ENCODE measurements around the gene PTK7. TPM values are rescaled to one million over a fixed set of nuclear protein-coding genes. Genes with fewer than 3 reads are reported as not detected.
"Not testable (repeated sequence)": the region's sequence is repeated elsewhere in the genome, so short reads cannot be mapped to it uniquely, and the experiment has no call there.

Gene PTK7
- total RNA-seq: under 1 TPM; 0.33 to 0.85 TPM

DNA sequence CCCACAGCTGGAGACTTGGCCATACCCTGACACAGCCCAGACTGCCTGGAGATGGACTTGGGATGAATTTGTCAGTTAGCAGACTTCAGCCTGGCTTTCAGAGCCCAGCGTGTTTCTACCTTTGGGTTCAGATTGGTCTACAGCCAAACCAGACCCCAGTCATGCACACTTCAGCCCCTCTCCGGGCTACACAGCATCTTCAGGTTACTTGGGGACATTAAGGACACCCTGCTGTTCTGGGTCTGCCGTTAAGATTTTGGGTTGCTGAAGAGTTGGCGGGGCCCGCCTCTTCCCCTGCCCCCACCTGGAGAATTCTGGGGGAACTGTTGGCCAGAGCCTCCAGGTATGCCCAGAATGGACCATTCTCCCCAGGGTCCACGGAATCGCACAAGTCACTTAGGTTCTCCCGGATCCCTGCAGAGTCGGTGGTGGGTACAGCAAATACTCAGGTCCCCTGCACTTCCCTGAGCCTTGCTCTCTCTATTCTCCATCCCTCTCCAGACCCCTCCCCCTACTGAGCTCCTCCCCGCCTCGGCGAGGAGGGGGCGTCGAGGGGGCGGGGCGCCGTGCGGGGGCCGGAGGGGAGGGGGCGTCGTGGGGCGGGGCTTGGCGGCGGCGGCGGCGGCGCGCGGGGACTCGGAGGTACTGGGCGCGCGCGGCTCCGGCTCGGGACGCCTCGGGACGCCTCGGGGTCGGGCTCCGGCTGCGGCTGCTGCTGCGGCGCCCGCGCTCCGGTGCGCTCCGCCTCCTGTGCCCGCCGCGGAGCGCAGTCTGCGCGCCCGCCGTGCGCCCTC, at the start of gene PTK7:
Gene PTK7, plus strand, starts transcription at position 645 of the 794 bp plus-strand sequence. CDS start 175 bp downstream, outside the sequence.
- ATAC-seq: peak; percentile 65
- DNase-seq: no peak
- CTCF ChIA-PET: interaction anchor here (0.8 to 1.4 kb wide), 2 partner anchors 68 kb away, joined by 3 to 4 read pairs; no protein-coding TSS in a partner anchor
- Mint-ChIP-seq H3K27me3 (peaks cover 33% of the 10 kb centered on the region), H3K4me1 (peaks cover 2% of the 10 kb centered on the region), H3K27ac (no peak within 1 kb of the TSS), H3K9me3 (ENCODE audit: low read depth) (no peaks in the 10 kb centered on the region), H3K4me3 (peak within 1 kb of the TSS; percentile 34), H3K36me3 (no peaks in the 10 kb centered on the region)

DNA sequence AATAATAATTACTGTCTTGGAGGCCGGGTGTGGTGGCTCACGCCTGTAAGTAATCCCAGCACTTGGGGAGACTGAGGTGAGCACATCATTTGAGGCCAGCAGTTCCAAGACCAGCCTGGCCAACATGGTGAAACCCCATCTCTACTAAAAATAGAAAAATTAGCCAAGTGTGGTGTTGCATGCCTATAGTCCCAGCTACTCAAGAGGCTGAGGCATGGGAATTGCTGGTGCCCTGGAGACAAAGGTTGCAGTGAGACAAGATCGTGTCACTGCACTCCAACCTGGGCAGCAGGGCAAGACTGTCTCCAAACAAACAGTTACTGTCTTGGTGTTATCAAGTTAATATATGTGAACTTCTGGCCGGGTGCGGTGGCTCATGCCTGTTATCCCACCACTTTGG, 49.7 kb upstream of the PTK7 start:
- Mint-ChIP-seq H3K9me3 (ENCODE audit: low read depth) (no peaks in the 10 kb centered on the region), H3K27ac (no peak overlapping the region), H3K27me3 (no peaks in the 10 kb centered on the region), H3K4me3 (no peak overlapping the region), H3K4me1 (peaks cover 20% of the 10 kb centered on the region), H3K36me3 (peaks cover 49% of the 10 kb centered on the region)
- CTCF ChIA-PET: interaction anchor here (1.4 kb wide), 1 partner anchor 117 kb away, joined by 3 read pairs; no protein-coding TSS in a partner anchor
- ATAC-seq (no peak), DNase-seq (no peak)

DNA sequence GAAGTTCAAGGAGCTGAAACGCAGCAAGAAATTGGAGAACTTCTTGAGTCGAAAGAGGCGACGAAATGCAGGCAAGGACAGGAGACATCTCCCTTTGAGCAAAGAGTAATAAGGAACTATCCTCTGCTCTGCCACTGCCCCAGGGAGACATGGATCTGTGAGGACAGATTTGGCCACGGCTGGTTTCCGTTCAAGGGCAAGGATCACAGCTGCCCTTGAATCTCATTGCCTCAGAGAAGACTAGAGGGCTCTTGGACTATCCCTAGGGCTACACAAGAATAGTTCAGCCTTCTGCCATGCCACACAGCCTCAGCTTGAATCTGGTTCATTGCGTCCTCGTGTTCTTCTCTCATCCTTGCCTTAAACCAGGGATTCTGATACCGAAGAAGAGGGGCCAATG, 47.0 kb upstream of the PTK7 start:
- ATAC-seq (no peak), DNase-seq (no peak)
- H3K27ac Mint-ChIP-seq: no peak overlapping the region
- peaks cover 12% of the 10 kb centered on the region for H3K4me1 Mint-ChIP-seq
- peaks cover 59% of the 10 kb centered on the region for H3K36me3 Mint-ChIP-seq
- CTCF ChIA-PET: interaction anchor here (1.2 to 1.4 kb wide), 2 partner anchors 20 to 114 kb away, joined by 3 to 4 read pairs; no protein-coding TSS in a partner anchor
- H3K4me3 Mint-ChIP-seq: no peak overlapping the region
- H3K9me3 Mint-ChIP-seq (ENCODE audit: low read depth): no peaks in the 10 kb centered on the region
- no peaks in the 10 kb centered on the region for H3K27me3 Mint-ChIP-seq

DNA sequence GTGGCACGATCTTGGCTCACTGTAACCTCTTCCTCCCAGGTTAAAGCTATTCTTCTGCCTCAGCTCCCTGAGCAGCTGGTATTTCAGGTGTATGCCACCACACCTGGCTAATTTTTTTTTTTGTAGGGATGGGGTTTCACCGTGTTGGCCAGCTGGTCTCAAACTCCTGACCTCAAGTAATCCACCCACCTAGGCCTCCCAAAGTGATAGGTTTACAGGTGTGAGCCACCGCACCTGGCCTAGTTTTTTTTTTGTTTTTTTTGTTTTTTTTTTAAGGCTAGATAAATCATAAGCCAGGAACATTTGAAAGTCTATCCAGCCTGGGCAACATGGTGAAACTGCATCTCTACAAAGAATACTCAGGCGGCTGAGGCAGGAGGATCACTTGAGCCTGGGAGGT, 43.8 kb upstream of the PTK7 start:
- peaks cover 5% of the 10 kb centered on the region for H3K4me1 Mint-ChIP-seq
- no peaks in the 10 kb centered on the region for H3K27me3 Mint-ChIP-seq
- no peak for ATAC-seq
- CTCF ChIA-PET: no interaction called here
- DNase-seq: no peak
- H3K27ac Mint-ChIP-seq: no peak overlapping the region
- H3K9me3 Mint-ChIP-seq (ENCODE audit: low read depth): no peaks in the 10 kb centered on the region
- H3K4me3 Mint-ChIP-seq: no peak overlapping the region
- peaks cover 42% of the 10 kb centered on the region for H3K36me3 Mint-ChIP-seq

- Mint-ChIP-seq H3K9me3 (ENCODE audit: low read depth) (no peaks in the 10 kb centered on the region), H3K27ac (peak overlapping the region; percentile 11), H3K36me3 (peaks cover 35% of the 10 kb centered on the region), H3K27me3 (no peaks in the 10 kb centered on the region), H3K4me3 (no peak overlapping the region), H3K4me1 (peaks cover 3% of the 10 kb centered on the region)
- CTCF ChIA-PET: no interaction called here
- ATAC-seq (no peak), DNase-seq (no peak)
These were observed 42.5 kb upstream of the PTK7 start for GRCh38 chr6:43033496-43034189.

- CTCF ChIA-PET: no interaction called here
- Mint-ChIP-seq H3K9me3 (ENCODE audit: low read depth) (no peaks in the 10 kb centered on the region), H3K4me3 (no peak overlapping the region), H3K27ac (peak overlapping the region; percentile 11), H3K36me3 (peaks cover 31% of the 10 kb centered on the region), H3K4me1 (peaks cover 3% of the 10 kb centered on the region), H3K27me3 (no peaks in the 10 kb centered on the region)
- no peak for ATAC-seq
- no peak for DNase-seq
These were observed 42.0 kb upstream of the PTK7 start for GRCh38 chr6:43034190-43034525.

- H3K36me3 Mint-ChIP-seq: peaks cover 24% of the 10 kb centered on the region
- ATAC-seq (no peak), DNase-seq (no peak)
- peaks cover 3% of the 10 kb centered on the region for H3K4me1 Mint-ChIP-seq
- CTCF ChIA-PET: no interaction called here
- no peaks in the 10 kb centered on the region for H3K9me3 Mint-ChIP-seq (ENCODE audit: low read depth)
- no peak overlapping the region for H3K27ac Mint-ChIP-seq
- no peak overlapping the region for H3K4me3 Mint-ChIP-seq
- no peaks in the 10 kb centered on the region for H3K27me3 Mint-ChIP-seq
These were observed 40.5 kb upstream of the PTK7 start for GRCh38 chr6:43035495-43036194.

GRCh38 chr6:43036712-43037111, 39.4 kb upstream of the PTK7 start:
- ATAC-seq (no peak), DNase-seq (no peak)
- Mint-ChIP-seq H3K4me1 (peaks cover 3% of the 10 kb centered on the region), H3K27me3 (no peaks in the 10 kb centered on the region), H3K27ac (no peak overlapping the region), H3K36me3 (peaks cover 20% of the 10 kb centered on the region), H3K9me3 (ENCODE audit: low read depth) (no peaks in the 10 kb centered on the region), H3K4me3 (no peak overlapping the region)
- CTCF ChIA-PET: no interaction called here

GRCh38 chr6:43037197-43037596, 38.9 kb upstream of the PTK7 start:
- no peak overlapping the region for H3K4me3 Mint-ChIP-seq
- H3K27ac Mint-ChIP-seq: no peak overlapping the region
- peaks cover 3% of the 10 kb centered on the region for H3K4me1 Mint-ChIP-seq
- H3K36me3 Mint-ChIP-seq: peaks cover 19% of the 10 kb centered on the region
- DNase-seq (no peak), ATAC-seq (no peak)
- CTCF ChIA-PET: no interaction called here
- no peaks in the 10 kb centered on the region for H3K27me3 Mint-ChIP-seq
- no peaks in the 10 kb centered on the region for H3K9me3 Mint-ChIP-seq (ENCODE audit: low read depth)

DNA sequence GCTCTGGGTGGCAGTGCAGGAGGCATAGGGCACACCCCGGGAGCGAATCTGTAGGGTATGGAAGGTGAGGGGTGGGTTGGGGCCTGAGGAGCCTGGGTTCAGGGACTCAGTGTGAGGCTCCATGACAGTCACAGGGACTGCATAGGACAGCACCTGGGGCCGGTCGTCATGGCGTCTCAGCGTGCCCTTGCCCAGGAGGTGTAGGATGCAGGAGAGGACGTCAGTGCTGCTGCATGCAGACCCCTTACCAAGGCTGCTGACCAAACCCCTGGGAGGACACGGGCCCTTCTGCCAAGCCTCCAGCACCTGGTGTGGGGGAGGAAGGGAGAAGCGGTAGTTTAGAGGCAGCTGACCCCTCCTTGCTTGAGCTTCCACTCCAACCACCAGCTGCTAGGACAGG, 38.4 kb upstream of the PTK7 start:
- ATAC-seq (no peak), DNase-seq (no peak)
- CTCF ChIA-PET: no interaction called here

GRCh38 chr6:43038727-43039126, 37.4 kb upstream of the PTK7 start:
- no peak for DNase-seq
- CTCF ChIA-PET: interaction anchor here (0.7 to 0.8 kb wide), 2 partner anchors 18 to 20 kb away, joined by 3 read pairs; partner anchors contain the start of genes KLC4, MRPL2 and RRP36
- Mint-ChIP-seq H3K9me3 (ENCODE audit: low read depth) (no peaks in the 10 kb centered on the region), H3K27me3 (no peaks in the 10 kb centered on the region), H3K4me1 (no peaks in the 10 kb centered on the region), H3K36me3 (peaks cover 14% of the 10 kb centered on the region), H3K4me3 (no peak overlapping the region), H3K27ac (no peak overlapping the region)
- no peak for ATAC-seq

More for the DNA sequence above, 38.4 kb upstream of the PTK7 start:
- H3K27me3 Mint-ChIP-seq: no peaks in the 10 kb centered on the region
- peaks cover 19% of the 10 kb centered on the region for H3K36me3 Mint-ChIP-seq
- H3K4me3 Mint-ChIP-seq: no peak overlapping the region
- no peaks in the 10 kb centered on the region for H3K9me3 Mint-ChIP-seq (ENCODE audit: low read depth)
- H3K27ac Mint-ChIP-seq: no peak overlapping the region
- peaks cover 3% of the 10 kb centered on the region for H3K4me1 Mint-ChIP-seq

GRCh38 chr6:43040542-43041257, 35.4 kb upstream of the PTK7 start:
- Mint-ChIP-seq H3K27ac (no peak overlapping the region), H3K4me1 (no peaks in the 10 kb centered on the region), H3K9me3 (ENCODE audit: low read depth) (no peaks in the 10 kb centered on the region), H3K4me3 (no peak overlapping the region), H3K27me3 (no peaks in the 10 kb centered on the region), H3K36me3 (peaks cover 7% of the 10 kb centered on the region)
- ATAC-seq (no peak), DNase-seq (no peak)
- CTCF ChIA-PET: interaction anchor here (0.9 kb wide), 1 partner anchor 18 kb away, joined by 3 read pairs; no protein-coding TSS in a partner anchor

GRCh38 chr6:43041475-43041874, 34.6 kb upstream of the PTK7 start:
- H3K27me3 Mint-ChIP-seq; DNase-seq; H3K4me1 Mint-ChIP-seq; H3K36me3 Mint-ChIP-seq; H3K4me3 Mint-ChIP-seq; ATAC-seq; H3K27ac Mint-ChIP-seq; H3K9me3 Mint-ChIP-seq (ENCODE audit: low read depth): not testable (repeated sequence)
- CTCF ChIA-PET: interaction anchor here (1.4 kb wide), 1 partner anchor 26 kb away, joined by 5 read pairs; no protein-coding TSS in a partner anchor
